Right cardiac atrium (tissue), 5 donors: ENCODE results near the gene COL19A1. TPM values are rescaled to one million over a fixed set of nuclear protein-coding genes. Genes with fewer than 3 reads are reported as not detected.
"Not testable (repeated sequence)": the region's sequence is repeated elsewhere in the genome, so short reads cannot be mapped to it uniquely, and the experiment has no call there.

ENCODE experiments used
- ATAC-seq, 2 donors: fragments of 200-7000 bp; cut with Tn5 transposase; one replicate each; pipeline versions ENCODE4 v1.8.0 to v1.9.1; 2020; ENCODE audit warnings: moderate library complexity in 2 of 2, mild to moderate bottlenecking in 1 of 2
- DNase-seq, 3 donors: peaks; one replicate each; pipeline ENCODE4 v3.0.0-alpha.2; 2020
- H3K27ac ChIP-seq: one replicate; pipeline ENCODE4 v1.5.1; 2013; ENCODE audit warnings: mild to moderate bottlenecking, low read length, control low read depth, moderate library complexity
- H3K27me3 ChIP-seq: one replicate; pipeline ENCODE4 v1.6.1; 2013; ENCODE audit not compliant: control insufficient read depth, insufficient read depth
- H3K4me1 ChIP-seq: one replicate; pipeline ENCODE4 v1.6.1; 2013; ENCODE audit warnings: low read length; ENCODE audit not compliant: control insufficient read depth, insufficient read depth
- H3K4me3 ChIP-seq: one replicate; pipeline ENCODE4 v1.5.1; 2013; ENCODE audit warnings: low read length, control low read depth
- H3K9me3 ChIP-seq: one replicate; pipeline ENCODE4 v1.6.1; 2013; ENCODE audit warnings: low read length; ENCODE audit not compliant: control insufficient read depth
- WGBS: extraction: QIAGEN DNeasy Blood & Tissue Kit; methylation state at CpG from one replicate; pipeline ENCODE4 v1.1.7; 2013; 5-methylcytosine and 5-hydroxymethylcytosine counted together
- intact Hi-C, 4 donors: fragments of 100-400 bp; cut with DNase I; formaldehyde crosslinking; loops; one replicate each; pipeline versions ENCODE4 v1.11.0 to v1.14.0; 2022 to 2023
- polyA plus RNA-seq: library from polyadenylated mRNA; stranded (reverse); fragments of 200-250 nt; gene quantifications from one replicate; pipeline ENCODE4 v1.2.3, GENCODE V29; 2013
- total RNA-seq, 4 donors: library from RNA; stranded (reverse); fragmentation: NEBNext Ultra II Directional; extraction: Animal tissue kit (Norgen Biotek cat#: 25700); gene quantifications; one replicate each; pipeline ENCODE4 v1.2.1, GENCODE V29; 2021
- donor health status: healthy with polysubstance abuse.
- donor health status: DM: no; HTN: yes; CAD: no.
- donor health status: DM: no; HTN: no; CAD: no.
- donor health status: DM: no; HTN: yes; CAD: no; lungs with severe emphysema.
- donor health status: DM: yes; HTN: yes; CAD: no.

The COL19A1 gene
- total and polyA plus RNA-seq, 5 donors = 1.0 to 6.0 (median 3.6) TPM

DNA sequence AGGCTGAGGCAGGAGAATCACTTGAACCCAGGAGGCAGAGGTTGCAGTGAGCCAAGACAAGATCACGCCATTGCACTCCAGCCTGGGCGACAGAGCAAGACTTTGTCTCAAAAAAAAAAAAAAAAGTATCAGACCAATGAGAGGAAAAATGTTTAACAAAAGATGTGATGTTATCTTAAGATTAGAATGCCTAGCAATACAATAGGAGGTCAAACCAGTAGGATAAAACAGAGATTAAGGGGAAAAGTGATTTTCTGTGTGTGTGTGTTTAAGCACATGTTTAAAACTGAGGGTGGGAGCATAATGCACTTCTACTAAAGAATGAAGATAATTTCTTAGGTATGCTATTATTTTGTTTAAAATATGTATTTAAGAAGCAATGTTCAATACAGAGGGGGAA is 17.9 kb downstream of the COL19A1 start:
- ATAC-seq (no peak), DNase-seq (no peak)
- no peaks in the 10 kb centered on the region for H3K4me1 ChIP-seq
- 75% methylated on average over 2 of the region's 2 CpGs for WGBS
- H3K9me3 ChIP-seq = no peaks in the 10 kb centered on the region
- no peak overlapping the region for H3K4me3 ChIP-seq
- no peak overlapping the region for H3K27ac ChIP-seq
- intact Hi-C loops = no loop called here
- no peaks in the 10 kb centered on the region for H3K27me3 ChIP-seq

DNA sequence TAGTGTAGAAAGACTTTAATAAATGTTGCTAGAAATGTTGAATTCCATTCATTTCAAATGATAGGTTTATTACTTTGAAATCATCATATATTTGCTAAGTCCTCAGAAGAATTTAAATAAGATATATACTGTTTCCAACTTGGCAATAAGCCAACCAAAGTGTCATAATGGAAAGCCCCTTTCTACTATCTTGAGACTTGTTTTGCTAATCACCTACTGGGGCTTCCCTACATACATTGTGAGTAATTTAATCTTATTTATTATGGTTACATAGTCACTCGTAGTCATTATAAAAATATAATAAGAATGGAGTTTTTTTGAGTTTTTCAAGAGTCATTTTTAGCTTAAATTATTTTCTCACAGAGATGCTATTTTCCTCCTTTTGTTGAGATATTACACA is 20.7 kb downstream of the COL19A1 start:
- Histone ChIP-seq H3K27ac (no peak overlapping the region), H3K4me1 (no peaks in the 10 kb centered on the region), H3K9me3 (no peaks in the 10 kb centered on the region), H3K4me3 (no peak overlapping the region), H3K27me3 (no peaks in the 10 kb centered on the region)
- ATAC-seq = no peak
- DNase-seq = no peak
- WGBS = 54% methylated on average over 1 of the region's 1 CpG
- intact Hi-C loops = no loop called here

DNA sequence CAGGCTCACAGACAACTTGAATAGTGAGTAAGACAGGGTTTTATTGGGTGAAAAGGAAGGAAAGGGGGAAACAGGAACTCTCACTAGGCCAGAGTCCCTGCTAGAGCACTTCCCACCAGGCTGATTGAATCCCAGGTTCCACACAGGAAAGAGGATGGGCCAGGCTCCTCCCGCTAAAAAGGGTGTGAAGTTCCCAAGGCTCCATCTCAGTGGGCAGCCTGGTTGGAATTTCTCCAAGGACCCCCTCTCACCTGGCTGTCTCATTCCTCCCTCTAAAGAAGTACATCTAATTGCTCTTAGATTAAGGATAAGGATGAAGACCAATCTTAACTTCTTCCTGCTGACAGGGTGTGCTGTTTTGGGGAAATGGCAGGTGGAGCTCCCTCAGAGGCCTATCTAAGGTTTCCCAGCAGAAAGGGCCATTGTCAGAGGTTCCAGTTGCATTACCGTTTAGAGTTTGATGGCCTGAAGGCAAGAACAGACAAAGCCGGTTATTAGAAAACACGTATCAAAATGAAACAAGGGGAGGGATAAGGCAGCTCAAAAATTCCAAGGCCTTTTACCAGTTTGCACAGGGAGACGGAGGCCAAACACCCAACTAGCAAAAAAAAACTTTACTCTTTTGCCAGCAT is 21.5 kb downstream of the COL19A1 start:
- Histone ChIP-seq H3K27ac (no peak overlapping the region), H3K27me3 (no peaks in the 10 kb centered on the region), H3K4me1 (no peaks in the 10 kb centered on the region), H3K9me3 (no peaks in the 10 kb centered on the region), H3K4me3 (no peak overlapping the region)
- ATAC-seq (no peak), DNase-seq (no peak)
- intact Hi-C loops = no loop called here
- 80% methylated on average over 5 of the region's 5 CpGs for WGBS

DNA sequence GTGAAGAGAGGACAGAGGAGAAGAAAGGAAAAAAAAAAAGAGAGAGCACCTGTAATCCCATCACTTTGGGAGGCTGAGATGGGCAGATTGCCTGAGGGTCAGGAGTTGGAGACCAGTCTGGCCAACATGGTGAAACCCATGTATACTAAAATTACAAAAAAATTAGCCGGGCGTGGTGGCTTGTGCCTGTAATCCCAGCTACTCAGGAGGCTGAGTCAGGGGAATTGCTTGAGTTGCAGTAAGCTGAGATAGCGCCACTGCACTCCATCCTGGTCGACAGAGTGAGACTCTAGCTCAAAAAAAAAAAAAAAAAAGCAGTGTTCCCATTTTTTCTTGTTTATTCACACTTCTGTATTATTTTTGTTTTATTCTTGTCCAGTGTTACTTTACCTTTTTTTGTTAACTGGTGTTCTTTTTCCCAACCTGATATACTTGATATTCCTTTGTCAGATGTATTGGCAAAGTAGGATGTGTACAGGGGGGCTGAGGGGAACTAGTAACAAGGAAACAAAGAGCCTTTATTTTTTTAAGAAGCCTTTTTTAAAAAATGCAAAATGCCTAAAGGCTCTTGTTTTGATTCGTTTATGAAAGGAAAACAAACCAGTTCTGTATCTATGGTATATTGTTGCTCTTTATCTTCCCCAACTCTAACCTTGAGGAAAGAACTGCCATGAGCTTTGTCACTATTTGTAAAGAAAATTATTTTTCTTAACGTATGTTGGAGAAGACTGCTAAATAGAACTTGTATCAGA is 22.3 kb downstream of the COL19A1 start:
- intact Hi-C loops = no loop called here
- Histone ChIP-seq H3K9me3 (no peaks in the 10 kb centered on the region), H3K4me3 (no peak overlapping the region), H3K27ac (no peak overlapping the region), H3K27me3 (no peaks in the 10 kb centered on the region), H3K4me1 (no peaks in the 10 kb centered on the region)
- 74% methylated on average over 6 of the region's 6 CpGs for WGBS
- DNase-seq = no peak
- ATAC-seq = no peak

DNA sequence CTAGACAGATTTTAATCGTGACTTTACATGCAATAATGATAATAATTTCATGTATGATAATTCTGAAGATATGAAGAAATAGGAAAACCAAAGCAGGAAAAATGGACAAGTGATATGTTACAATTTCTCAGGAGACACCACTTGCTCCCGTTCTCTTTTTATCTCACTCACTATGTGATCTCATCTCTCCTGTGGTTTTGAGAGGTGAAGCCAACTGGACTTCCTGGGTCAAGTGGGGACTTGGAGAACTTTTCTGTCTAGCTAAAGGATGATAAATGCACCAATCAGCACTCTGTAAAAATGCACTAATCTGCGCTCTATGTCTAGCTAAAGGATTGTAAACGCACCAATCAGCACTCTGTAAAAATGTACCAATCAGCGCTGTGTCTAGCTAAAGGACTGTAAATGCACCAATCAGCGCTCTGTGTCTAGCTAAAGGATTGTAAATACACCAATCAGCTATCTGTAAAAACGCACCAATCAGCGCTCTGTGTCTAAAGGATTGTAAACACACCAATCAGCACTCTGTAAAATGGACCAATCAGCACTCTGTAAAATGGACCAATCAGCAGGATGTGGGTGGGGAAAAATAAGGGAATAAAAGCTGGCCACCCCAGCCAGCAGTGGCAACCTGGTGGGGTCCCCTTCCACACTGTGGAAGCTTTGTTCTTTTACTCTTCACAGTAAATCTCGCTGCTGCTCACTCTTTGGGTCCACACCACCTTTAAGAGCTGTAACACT is 23.0 kb downstream of the COL19A1 start:
- H3K27ac ChIP-seq, H3K4me3 ChIP-seq, ATAC-seq, H3K4me1 ChIP-seq, H3K9me3 ChIP-seq, DNase-seq, intact Hi-C loops, H3K27me3 ChIP-seq: not testable (repeated sequence)
- WGBS = 85% methylated on average over 9 of the region's 9 CpGs

DNA sequence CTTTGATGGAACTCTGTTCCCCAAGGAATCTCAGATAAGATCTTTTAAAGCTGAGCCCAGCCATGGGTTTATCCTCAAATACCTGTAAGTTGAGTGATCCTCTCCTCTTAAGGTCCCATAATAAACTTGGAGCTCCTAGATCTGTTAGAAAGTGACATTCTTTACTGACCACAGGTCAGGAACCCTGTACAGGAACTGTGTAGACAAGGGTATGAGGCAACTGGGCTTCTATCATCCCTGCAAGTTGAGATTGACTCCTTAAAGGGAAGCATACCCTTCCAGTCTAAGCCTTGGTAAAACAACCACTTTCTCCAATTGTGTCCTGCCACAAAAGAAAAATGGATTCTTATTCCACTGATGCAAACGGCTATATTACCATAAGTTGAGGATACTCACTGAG is 26.2 kb downstream of the COL19A1 start:
- intact Hi-C loops, H3K9me3 ChIP-seq, DNase-seq, H3K4me1 ChIP-seq, H3K4me3 ChIP-seq, H3K27ac ChIP-seq, ATAC-seq, H3K27me3 ChIP-seq: not testable (repeated sequence)
- 76% methylated on average over 1 of the region's 1 CpG for WGBS

DNA sequence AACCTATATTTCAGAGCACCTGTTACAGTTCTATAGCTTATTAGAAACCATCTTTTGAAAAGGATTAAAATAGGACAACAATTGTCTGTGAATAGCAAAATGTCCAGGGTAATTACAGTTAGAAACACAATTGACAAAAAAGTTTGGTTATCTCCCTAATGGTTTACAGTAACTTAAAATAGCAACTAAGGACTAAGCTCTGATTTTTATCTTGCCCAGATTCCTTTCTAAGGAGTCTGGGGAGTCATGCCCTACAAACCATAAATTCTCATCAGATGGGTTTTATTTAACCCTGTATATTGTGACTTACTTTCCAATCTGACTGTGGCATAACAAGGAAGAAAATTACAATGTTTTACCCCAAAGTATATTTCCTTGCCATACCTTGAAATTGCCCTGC is 26.9 kb downstream of the COL19A1 start:
- H3K27ac ChIP-seq, intact Hi-C loops, DNase-seq, H3K27me3 ChIP-seq, H3K9me3 ChIP-seq, H3K4me3 ChIP-seq, ATAC-seq, H3K4me1 ChIP-seq: not testable (repeated sequence)

DNA sequence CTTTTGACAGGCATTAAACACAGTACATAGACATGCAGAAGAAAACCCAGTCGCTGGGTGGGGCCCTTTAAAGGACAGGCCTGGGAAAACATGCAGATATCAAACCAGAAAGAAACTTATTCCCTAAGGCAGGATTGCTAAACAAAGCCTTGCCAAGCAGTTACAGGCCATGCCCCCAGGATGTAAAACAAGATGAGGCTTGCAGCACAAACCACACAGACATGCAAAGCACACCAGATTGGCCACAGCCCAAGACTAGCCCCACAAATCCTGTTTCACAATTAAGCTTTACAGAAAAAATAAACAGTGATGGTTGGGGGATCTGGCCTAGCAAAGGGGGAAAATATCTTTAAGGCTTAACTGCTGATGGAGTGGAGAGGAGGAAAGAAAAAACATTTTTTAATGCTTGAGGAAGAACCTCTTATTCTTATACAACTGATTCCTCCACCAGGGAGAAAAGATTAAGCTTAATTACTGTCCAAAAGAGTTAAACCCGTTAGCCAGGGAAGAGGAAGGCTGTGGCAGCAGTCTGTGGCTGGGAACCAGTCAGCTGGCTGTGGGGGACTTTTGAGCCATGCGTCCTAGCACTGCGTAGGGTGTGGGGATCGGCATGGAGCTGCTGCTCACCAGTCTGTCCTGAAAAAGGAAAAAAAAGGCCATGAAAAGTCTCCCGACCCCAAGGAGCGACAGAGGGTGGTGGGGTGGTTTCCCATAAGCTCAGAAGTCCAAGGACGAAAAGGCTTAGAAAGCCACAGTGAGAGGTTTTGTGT is 28.4 kb downstream of the COL19A1 start:
- Histone ChIP-seq H3K27me3 (no peaks in the 10 kb centered on the region), H3K27ac (no peak overlapping the region), H3K9me3 (no peaks in the 10 kb centered on the region), H3K4me1 (no peaks in the 10 kb centered on the region), H3K4me3 (no peak overlapping the region)
- ATAC-seq (peak in 1 of 2 donors; percentile 14), DNase-seq (no peak)
- WGBS = 74% methylated on average over 8 of the region's 8 CpGs
- intact Hi-C loops = no loop called here

DNA sequence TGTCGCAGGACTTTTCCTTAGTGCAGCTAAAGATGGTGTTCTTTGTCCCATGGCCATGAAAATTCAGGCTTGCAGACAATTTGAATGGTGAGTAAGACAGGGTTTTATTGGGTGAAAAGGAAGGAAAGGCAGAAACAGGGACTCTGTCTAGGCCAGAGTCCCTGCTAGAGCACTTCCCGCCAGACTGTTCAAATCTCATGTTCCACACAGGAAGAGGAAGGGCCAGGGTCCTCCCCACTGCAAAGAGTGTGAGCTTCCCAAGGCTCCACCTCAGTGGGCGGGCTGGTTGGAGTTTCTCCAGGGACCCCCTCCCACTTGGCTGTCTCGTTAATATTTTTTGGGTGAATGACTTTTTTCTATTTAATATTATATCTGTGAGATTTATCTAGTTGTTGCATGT is 29.0 kb downstream of the COL19A1 start:
- H3K27ac ChIP-seq = no peak overlapping the region
- H3K9me3 ChIP-seq = no peaks in the 10 kb centered on the region
- no peaks in the 10 kb centered on the region for H3K4me1 ChIP-seq
- ATAC-seq = no peak
- intact Hi-C loops = no loop called here
- WGBS = 89% methylated on average over 4 of the region's 4 CpGs
- no peak overlapping the region for H3K4me3 ChIP-seq
- no peaks in the 10 kb centered on the region for H3K27me3 ChIP-seq
- no peak for DNase-seq

DNA sequence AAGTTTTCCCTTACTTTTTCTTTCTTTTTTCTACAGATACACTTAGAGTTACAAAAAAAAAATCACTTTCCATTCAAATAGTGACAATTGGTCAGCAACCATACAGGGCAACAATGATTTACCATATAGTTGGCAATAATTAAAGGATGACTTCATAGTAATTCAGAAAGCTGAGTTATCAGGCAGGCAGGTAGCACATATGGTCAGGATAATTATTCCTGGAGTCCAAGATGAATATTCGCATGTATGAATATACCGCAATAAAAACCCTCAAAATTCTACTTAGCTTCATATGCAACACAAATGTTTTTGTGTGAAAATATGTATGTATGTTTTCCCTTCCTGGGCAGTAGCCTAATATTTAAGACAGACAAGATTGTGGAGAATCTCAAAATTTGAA is 34.5 kb downstream of the COL19A1 start:
- 97% methylated on average over 2 of the region's 2 CpGs for WGBS
- DNase-seq (no peak), ATAC-seq (no peak)
- no peak overlapping the region for H3K27ac ChIP-seq
- no peak overlapping the region for H3K4me3 ChIP-seq
- H3K4me1 ChIP-seq = no peaks in the 10 kb centered on the region
- no peaks in the 10 kb centered on the region for H3K27me3 ChIP-seq
- intact Hi-C loops = no loop called here
- H3K9me3 ChIP-seq = no peaks in the 10 kb centered on the region

DNA sequence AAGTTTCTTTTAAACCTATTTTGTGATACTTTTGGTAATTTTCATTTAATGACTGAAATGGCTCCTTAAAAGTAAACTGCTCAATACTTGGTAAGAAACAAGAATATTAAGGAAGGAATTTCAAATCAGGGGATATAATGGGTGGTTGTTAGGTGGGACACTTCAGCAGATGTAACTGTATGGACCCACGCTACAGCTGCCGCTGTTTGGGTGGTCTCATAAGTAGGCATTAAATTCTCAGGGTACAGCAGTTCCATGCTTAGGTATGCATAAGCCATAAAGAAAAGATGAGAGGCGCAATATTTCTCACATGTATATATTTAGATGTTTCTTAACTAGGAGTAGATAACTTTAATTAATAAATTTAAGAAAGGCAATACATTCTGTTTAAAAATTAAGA is 35.0 kb downstream of the COL19A1 start:
- no peak overlapping the region for H3K4me3 ChIP-seq
- intact Hi-C loops = no loop called here
- ATAC-seq (no peak), DNase-seq (no peak)
- H3K9me3 ChIP-seq = no peaks in the 10 kb centered on the region
- no peak overlapping the region for H3K27ac ChIP-seq
- H3K27me3 ChIP-seq = no peaks in the 10 kb centered on the region
- H3K4me1 ChIP-seq = no peaks in the 10 kb centered on the region
- WGBS = 97% methylated on average over 3 of the region's 3 CpGs
